GM23338 (cell line): Measurements from ENCODE around the gene SVOPL. TPM values are rescaled to one million over a fixed set of nuclear protein-coding genes. Genes with fewer than 3 reads are reported as not detected.
A peak's percentile ranks its signal among the peaks of the same experiment; 100 is the strongest.

Source experiments
- ATAC-seq: fragments of 200-7000 bp; cut with Tn5 transposase; 3 replicates; pipeline ENCODE4 v1.9.1; 2020
- DNase-seq: peaks from one replicate; pipeline ENCODE4 v3.0.0-alpha.2; 2015; ENCODE audit warnings: low spot score
- H2AFZ ChIP-seq: fragments of 200-600 bp; sonication (generic); 2 replicates; pipeline ENCODE4 v1.8.0; 2016; ENCODE audit warnings: antibody characterized with exemption, mild to moderate bottlenecking, moderate library complexity
- H3F3A ChIP-seq: fragments of 200-600 bp; sonication (generic); replicated peaks from 2 replicates; pipeline ENCODE4 v1.8.0; 2017; ENCODE audit warnings: antibody characterized with exemption, mixed run types, low read depth
- H3K27ac ChIP-seq: fragments of 200-600 bp; sonication (generic); 2 replicates; pipeline ENCODE4 v1.6.1; 2016; ENCODE audit warnings: low read depth
- H3K27me3 ChIP-seq: fragments of 200-600 bp; sonication (generic); 2 replicates; pipeline ENCODE4 v1.8.0; 2016; ENCODE audit warnings: mild to moderate bottlenecking, mixed run types, moderate library complexity; ENCODE audit not compliant: insufficient read depth
- H3K36me3 ChIP-seq: fragments of 200-600 bp; sonication (generic); 2 replicates; pipeline ENCODE4 v1.8.0; 2016; ENCODE audit warnings: mild to moderate bottlenecking; ENCODE audit not compliant: insufficient read depth
- H3K4me1 ChIP-seq: fragments of 200-600 bp; sonication (generic); 2 replicates; pipeline ENCODE4 v1.8.0; 2016; ENCODE audit warnings: mild to moderate bottlenecking, moderate library complexity; ENCODE audit not compliant: insufficient read depth
- H3K4me2 ChIP-seq: fragments of 200-600 bp; sonication (generic); 2 replicates; pipeline ENCODE4 v1.7.1; 2017; ENCODE audit warnings: mixed run types
- H3K4me3 ChIP-seq: fragments of 200-600 bp; sonication (generic); 2 replicates; pipeline ENCODE4 v1.6.1; 2016; ENCODE audit warnings: mixed run types
- H3K79me2 ChIP-seq: fragments of 200-600 bp; sonication (generic); replicated peaks from 2 replicates; pipeline ENCODE4 v1.8.0; 2017; ENCODE audit warnings: mild to moderate bottlenecking; ENCODE audit not compliant: insufficient read depth
- H3K9me2 ChIP-seq: fragments of 200-600 bp; sonication (generic); 2 replicates; pipeline ENCODE4 v1.8.0; 2017; ENCODE audit not compliant: insufficient read depth
- H4K20me1 ChIP-seq: fragments of 200-600 bp; sonication (generic); replicated peaks from 2 replicates; pipeline ENCODE4 v1.8.0; 2017; ENCODE audit warnings: mild to moderate bottlenecking; ENCODE audit not compliant: insufficient read depth
- H3K27ac Mint-ChIP-seq: 2 replicates; pipeline ENCODE4 v1.8.0; 2020; ENCODE audit warnings: inconsistent platforms, mild to moderate bottlenecking, moderate library complexity, mixed read lengths
- H3K27me3 Mint-ChIP-seq: 3 replicates; pipeline ENCODE4 v1.8.0; 2022; ENCODE audit warnings: low read depth, mild to moderate bottlenecking, moderate library complexity, mixed read lengths, inconsistent platforms; ENCODE audit not compliant: insufficient read depth, poor library complexity
- H3K36me3 Mint-ChIP-seq: 3 replicates; pipeline ENCODE4 v1.8.0; 2021; ENCODE audit warnings: low read depth, mild to moderate bottlenecking, inconsistent platforms, moderate library complexity, mixed read lengths
- H3K4me1 Mint-ChIP-seq: 3 replicates; pipeline ENCODE4 v1.8.0; 2020; ENCODE audit warnings: mild to moderate bottlenecking, inconsistent platforms, mixed read lengths
- H3K4me3 Mint-ChIP-seq: 3 replicates; pipeline ENCODE4 v1.8.0; 2021; ENCODE audit warnings: moderate library complexity, mild to moderate bottlenecking, inconsistent platforms, mixed read lengths
- H3K9me3 Mint-ChIP-seq: 3 replicates; pipeline ENCODE4 v1.8.0; 2020; ENCODE audit warnings: moderate library complexity, mild to moderate bottlenecking, inconsistent platforms, mixed read lengths
- CTCF ChIP-seq, 2 experiments: fragments of 200-600 bp in 1 of 2; sonication (generic) in 1 of 2; conservative IDR thresholded peaks; 2 replicates each; pipeline versions ENCODE4 v1.5.1 to v1.6.1; 2016 to 2017; ENCODE audit warnings: antibody characterized with exemption in 2 of 2, low read depth in 2 of 2, mild to moderate bottlenecking in 2 of 2, moderate library complexity in 1 of 2
- ETS1 ChIP-seq: IDR thresholded peaks from 2 replicates; pipeline ENCODE4 v1.6.1; 2016; ENCODE audit warnings: antibody characterized with exemption
- EZH2 ChIP-seq: fragments of 200-600 bp; sonication (generic); IDR thresholded peaks from one replicate; pipeline ENCODE4 v1.8.0; 2017; ENCODE audit warnings: antibody characterized with exemption, mild to moderate bottlenecking, low read depth; ENCODE audit not compliant: unreplicated experiment
- EZH2phosphoT487 ChIP-seq: fragments of 200-600 bp; sonication (generic); IDR thresholded peaks from one replicate; pipeline ENCODE4 v1.8.1; 2018; ENCODE audit warnings: antibody characterized with exemption; ENCODE audit not compliant: unreplicated experiment
- JUNB ChIP-seq: IDR thresholded peaks from one replicate; pipeline ENCODE4 v1.6.1; 2016; ENCODE audit warnings: antibody characterized with exemption; ENCODE audit not compliant: unreplicated experiment
- NANOG ChIP-seq: IDR thresholded peaks from 2 replicates; pipeline ENCODE4 v1.6.1; 2016; ENCODE audit warnings: antibody characterized with exemption, borderline replicate concordance
- STAT1 ChIP-seq: IDR thresholded peaks from one replicate; pipeline ENCODE4 v1.6.1; 2016; ENCODE audit warnings: antibody characterized with exemption; ENCODE audit not compliant: unreplicated experiment
- ZNF331 ChIP-seq: fragments of 250-450 bp; sonication (Bioruptor Pico); IDR thresholded peaks from 2 replicates; pipeline ENCODE4 v1.5.0; 2020; ENCODE audit warnings: low read depth, mild to moderate bottlenecking, moderate library complexity
- polyA plus RNA-seq: library from polyadenylated mRNA; unstranded; fragments of >200 nt; fragmentation: Nextera tagmentation; extraction: Ambion mirVana; gene quantifications from 2 replicates; pipeline ENCODE4 v1.2.1, GENCODE V29; 2016
- total RNA-seq: library from RNA; depleted of rRNA; stranded (reverse); fragments of >200 nt; shearing (Covaris generic); gene quantifications from 2 replicates; pipeline ENCODE4 v1.2.3, GENCODE V29; 2014
- TF ChIP-seq, protein P1 (sequence below): IDR thresholded peaks from one replicate; pipeline ENCODE4 v1.6.1; 2018; ENCODE audit warnings: antibody characterized with exemption; ENCODE audit not compliant: unreplicated experiment

Gene SVOPL
- total and polyA plus RNA-seq, 2 experiments from 2014 or later, result 1.4 to 2.1 TPM

- H3K4me3 ChIP-seq, result no peak overlapping the region
- no peaks in the 10 kb centered on the region for H3K4me1 ChIP-seq
- peak overlapping the region; percentile 69; the same call in 1 of the 2 replicates for H2AFZ ChIP-seq
- no peak overlapping the region for H3K4me2 ChIP-seq
- no peak for ATAC-seq
- H3K27ac ChIP-seq, result no peak overlapping the region
- H3K36me3 Mint-ChIP-seq, result no peaks in the 10 kb centered on the region
- H3K27me3 Mint-ChIP-seq, result peaks cover 2% of the 10 kb centered on the region
- no peaks in the 10 kb centered on the region for H3K36me3 ChIP-seq
- no peaks in the 10 kb centered on the region; the same call in 2 of the 3 replicates for H3K9me3 Mint-ChIP-seq
- no peaks in the 10 kb centered on the region for H3K79me2 ChIP-seq
- no peaks in the 10 kb centered on the region for H3K4me1 Mint-ChIP-seq
- H3K4me3 Mint-ChIP-seq, result no peak overlapping the region
- DNase-seq, result no peak
- 0 out of 2 replicates have a peak, but pooled peaks cover 2% of the 10 kb centered on the region for H3K9me2 ChIP-seq
- H3K27ac Mint-ChIP-seq, result no peak overlapping the region
- H3F3A ChIP-seq, result no peaks in the 10 kb centered on the region
- H4K20me1 ChIP-seq, result no peaks in the 10 kb centered on the region
- no peaks in the 10 kb centered on the region for H3K27me3 ChIP-seq
- TF ChIP-seq ZNF331 (CRISPR knock-in tag) (no peak), STAT1 (no peak), CTCF (conservative IDR thresholded peaks at IDR 0.05; ENCODE audit: low read depth in 2 of 2) (no peak), EZH2 (no peak)
- TF ChIP-seq, protein P1, sequence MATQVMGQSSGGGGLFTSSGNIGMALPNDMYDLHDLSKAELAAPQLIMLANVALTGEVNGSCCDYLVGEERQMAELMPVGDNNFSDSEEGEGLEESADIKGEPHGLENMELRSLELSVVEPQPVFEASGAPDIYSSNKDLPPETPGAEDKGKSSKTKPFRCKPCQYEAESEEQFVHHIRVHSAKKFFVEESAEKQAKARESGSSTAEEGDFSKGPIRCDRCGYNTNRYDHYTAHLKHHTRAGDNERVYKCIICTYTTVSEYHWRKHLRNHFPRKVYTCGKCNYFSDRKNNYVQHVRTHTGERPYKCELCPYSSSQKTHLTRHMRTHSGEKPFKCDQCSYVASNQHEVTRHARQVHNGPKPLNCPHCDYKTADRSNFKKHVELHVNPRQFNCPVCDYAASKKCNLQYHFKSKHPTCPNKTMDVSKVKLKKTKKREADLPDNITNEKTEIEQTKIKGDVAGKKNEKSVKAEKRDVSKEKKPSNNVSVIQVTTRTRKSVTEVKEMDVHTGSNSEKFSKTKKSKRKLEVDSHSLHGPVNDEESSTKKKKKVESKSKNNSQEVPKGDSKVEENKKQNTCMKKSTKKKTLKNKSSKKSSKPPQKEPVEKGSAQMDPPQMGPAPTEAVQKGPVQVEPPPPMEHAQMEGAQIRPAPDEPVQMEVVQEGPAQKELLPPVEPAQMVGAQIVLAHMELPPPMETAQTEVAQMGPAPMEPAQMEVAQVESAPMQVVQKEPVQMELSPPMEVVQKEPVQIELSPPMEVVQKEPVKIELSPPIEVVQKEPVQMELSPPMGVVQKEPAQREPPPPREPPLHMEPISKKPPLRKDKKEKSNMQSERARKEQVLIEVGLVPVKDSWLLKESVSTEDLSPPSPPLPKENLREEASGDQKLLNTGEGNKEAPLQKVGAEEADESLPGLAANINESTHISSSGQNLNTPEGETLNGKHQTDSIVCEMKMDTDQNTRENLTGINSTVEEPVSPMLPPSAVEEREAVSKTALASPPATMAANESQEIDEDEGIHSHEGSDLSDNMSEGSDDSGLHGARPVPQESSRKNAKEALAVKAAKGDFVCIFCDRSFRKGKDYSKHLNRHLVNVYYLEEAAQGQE, result no peak
Measured at GRCh38 chr7:138701537-138701923, 368 bp upstream of the SVOPL start.

DNA sequence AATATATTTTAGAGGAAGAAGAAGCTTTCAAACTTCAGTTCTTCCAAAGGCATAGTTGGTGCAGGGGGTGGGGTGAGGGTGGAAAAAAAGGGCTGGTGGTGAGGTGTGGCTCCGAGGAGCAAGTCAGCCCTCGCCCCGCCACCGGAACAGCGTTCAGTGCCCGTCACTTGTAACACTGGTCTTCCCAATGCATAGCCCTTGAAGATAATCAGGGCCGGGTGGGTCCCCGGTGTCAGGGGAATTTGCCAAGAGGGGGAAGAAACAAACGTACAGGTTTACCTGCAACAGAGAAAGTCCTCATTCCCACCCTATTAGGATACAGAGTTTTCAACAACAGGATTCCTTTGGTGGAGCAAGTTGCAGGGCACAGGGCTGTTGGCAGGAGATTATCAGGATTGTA is 1.5 kb downstream of the SVOPL start:
- Histone ChIP-seq H3K4me2 (no peak overlapping the region), H3K27ac (no peak overlapping the region), H3K9me2 (0 out of 2 replicates have a peak, but pooled peaks cover 2% of the 10 kb centered on the region), H3K27me3 (no peaks in the 10 kb centered on the region), H3K4me3 (no peak overlapping the region), H2AFZ (peak overlapping the region; percentile 69; the same call in 1 of the 2 replicates), H3K4me1 (no peaks in the 10 kb centered on the region), H3K36me3 (no peaks in the 10 kb centered on the region), H3K79me2 (no peaks in the 10 kb centered on the region), H4K20me1 (no peaks in the 10 kb centered on the region), H3F3A (no peaks in the 10 kb centered on the region)
- peaks cover 2% of the 10 kb centered on the region for H3K27me3 Mint-ChIP-seq
- no peak overlapping the region for H3K4me3 Mint-ChIP-seq
- H3K36me3 Mint-ChIP-seq, result no peaks in the 10 kb centered on the region
- no peak overlapping the region for H3K27ac Mint-ChIP-seq
- ATAC-seq (no peak), DNase-seq (no peak)
- H3K9me3 Mint-ChIP-seq, result no peaks in the 10 kb centered on the region; the same call in 1 of the 3 replicates
- no peaks in the 10 kb centered on the region for H3K4me1 Mint-ChIP-seq
- TF ChIP-seq JUNB (no peak), NANOG (no peak), CTCF (conservative IDR thresholded peaks at IDR 0.05; ENCODE audit: low read depth in 2 of 2) (no peak), EZH2phosphoT487 (no peak), STAT1 (no peak), ETS1 (no peak), EZH2 (no peak), ZNF331 (CRISPR knock-in tag) (no peak)
